Measurements from ENCODE around the gene MCM9. TPM values are rescaled to one million over a fixed set of nuclear protein-coding genes. Genes with fewer than 3 reads are reported as not detected.
"Not testable (repeated sequence)": the region's sequence is repeated elsewhere in the genome, so short reads cannot be mapped to it uniquely, and the experiment has no call there.

MCM9 gene
- total RNA-seq, 4 donors from 2014 or later: 26.7 to 47.2 (median 35.8) TPM

- H3K27ac ChIP-seq: no peak overlapping the region
- H3K9me3 ChIP-seq: no peaks in the 10 kb centered on the region
- DNase-seq: no peak
- H3K4me1 ChIP-seq: no peaks in the 10 kb centered on the region
- intact Hi-C loops (cut with DNase I): no loop called here
- 85 to 89% methylated on average over 5 of the region's 5 CpGs for WGBS, 2 donors
- no peaks in the 10 kb centered on the region for H3K36me3 ChIP-seq
- TF ChIP-seq CTCF (IDR thresholded peaks at IDR 0.05) (no peak), POLR2A (IDR thresholded peaks at IDR 0.05) (no peak)
- no peak overlapping the region for H3K4me3 ChIP-seq (replicated peaks in 1 of 3)
- H3K27me3 ChIP-seq: no peaks in the 10 kb centered on the region
Measured at GRCh38 chr6:118871331-118871730, 63.6 kb downstream of the MCM9 start.

GRCh38 chr6:118869894-118870589, 64.9 kb downstream of the MCM9 start:
- H3K4me1 ChIP-seq: peaks cover 2 to 5% of the 10 kb centered on the region in 2 donors
- no peaks in the 10 kb centered on the region for H3K27me3 ChIP-seq
- no peak overlapping the region for H3K4me3 ChIP-seq (replicated peaks in 1 of 3)
- no peak overlapping the region for H3K27ac ChIP-seq
- H3K36me3 ChIP-seq: no peaks in the 10 kb centered on the region
- H3K9me3 ChIP-seq: no peaks in the 10 kb centered on the region
- TF ChIP-seq CTCF (IDR thresholded peaks at IDR 0.05) (no peak), POLR2A (IDR thresholded peaks at IDR 0.05) (no peak)
- no peak for DNase-seq
- intact Hi-C loops (cut with DNase I): no loop called here
- 93 to 98% methylated on average over 2 of the region's 2 CpGs for WGBS, 2 donors

- H3K9me3 ChIP-seq: no peaks in the 10 kb centered on the region
- 95% methylated on average over 2 of the region's 2 CpGs for WGBS, 2 donors
- H3K4me1 ChIP-seq: peaks cover 8 to 12% of the 10 kb centered on the region in 2 donors
Measured at GRCh38 chr6:118869350-118869749, 65.6 kb downstream of the MCM9 start.

GRCh38 chr6:118868901-118869300, 66.1 kb downstream of the MCM9 start:
- H3K27ac ChIP-seq; DNase-seq; intact Hi-C loops (cut with DNase I); H3K27me3 ChIP-seq; H3K9me3 ChIP-seq; H3K4me3 ChIP-seq (replicated peaks in 1 of 3); H3K36me3 ChIP-seq: not testable (repeated sequence)
- 92 to 94% methylated on average over 2 of the region's 2 CpGs for WGBS, 2 donors
- peaks cover 8 to 14% of the 10 kb centered on the region in 2 donors for H3K4me1 ChIP-seq

More at GRCh38 chr6:118869350-118869749, 65.6 kb downstream of the MCM9 start:
- Histone ChIP-seq H3K27ac (no peak overlapping the region), H3K27me3 (no peaks in the 10 kb centered on the region), H3K36me3 (no peaks in the 10 kb centered on the region), H3K4me3 (replicated peaks in 1 of 3) (no peak overlapping the region)
- no peak for DNase-seq
- intact Hi-C loops (cut with DNase I): no loop called here
- TF ChIP-seq POLR2A (IDR thresholded peaks at IDR 0.05): no peak
- TF ChIP-seq CTCF (IDR thresholded peaks at IDR 0.05): no peak

- Histone ChIP-seq H3K36me3 (no peaks in the 10 kb centered on the region), H3K27me3 (no peaks in the 10 kb centered on the region), H3K27ac (no peak overlapping the region), H3K9me3 (no peaks in the 10 kb centered on the region), H3K4me1 (peaks cover 12 to 14% of the 10 kb centered on the region in 2 donors), H3K4me3 (replicated peaks in 1 of 3) (no peak overlapping the region)
- TF ChIP-seq CTCF (IDR thresholded peaks at IDR 0.05) (no peak), POLR2A (IDR thresholded peaks at IDR 0.05) (no peak)
- DNase-seq: no peak
- intact Hi-C loops (cut with DNase I): no loop called here
- WGBS, 2 donors: 98 to 99% methylated on average over 4 of the region's 4 CpGs
Measured at GRCh38 chr6:118867181-118867580, 67.8 kb downstream of the MCM9 start.
